GM04504 (cell line): Measurements from ENCODE around the gene NOC2L.
"Not testable (repeated sequence)": the region's sequence is repeated elsewhere in the genome, so short reads cannot be mapped to it uniquely, and the experiment has no call there.

Source experiments
- DNase-seq: peaks from one replicate; pipeline ENCODE4 v3.0.0-alpha.2; 2012; ENCODE audit warnings: low read depth

NOC2L gene

DNA sequence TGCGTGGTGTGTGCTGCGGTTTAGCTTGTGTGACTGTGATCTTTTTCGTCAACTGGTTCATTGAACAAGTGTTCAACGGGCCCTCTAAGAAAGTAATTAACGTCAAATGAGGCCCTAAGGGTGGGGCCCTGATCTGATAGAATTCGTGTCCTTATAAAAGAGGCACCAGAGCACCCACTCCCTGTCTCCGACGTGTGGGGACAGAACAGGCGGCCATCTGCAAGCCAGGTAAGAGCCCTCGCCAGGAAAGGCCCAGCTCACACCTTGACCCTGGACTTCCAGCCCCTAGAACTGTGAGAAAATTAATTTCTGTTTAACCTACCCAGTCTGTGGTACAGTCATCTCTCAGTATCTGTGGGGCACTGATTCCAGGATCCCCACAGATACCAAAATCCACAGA lies 55.8 kb downstream of the NOC2L start:
- DNase-seq = no peak

DNA sequence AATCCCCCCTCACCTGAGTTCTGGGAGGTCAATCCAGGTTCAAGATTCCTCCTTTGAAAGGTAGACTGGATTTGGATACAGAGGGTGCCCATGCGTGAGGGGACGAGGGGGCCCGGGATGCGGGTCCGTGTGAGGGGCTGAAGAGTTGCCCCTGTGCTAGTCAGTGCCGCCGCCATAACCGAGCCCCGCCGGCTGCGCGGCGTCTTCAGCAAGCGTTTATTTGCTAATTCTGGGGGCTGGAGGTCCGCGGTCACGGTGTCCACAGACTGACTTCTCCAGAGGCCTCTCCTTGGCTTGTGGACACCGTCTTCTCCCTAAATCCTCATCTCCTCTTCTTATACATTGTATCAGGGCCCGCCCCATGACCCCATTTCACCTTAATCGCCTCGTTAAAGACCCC lies 56.3 kb downstream of the NOC2L start:
- DNase-seq = no peak

DNA sequence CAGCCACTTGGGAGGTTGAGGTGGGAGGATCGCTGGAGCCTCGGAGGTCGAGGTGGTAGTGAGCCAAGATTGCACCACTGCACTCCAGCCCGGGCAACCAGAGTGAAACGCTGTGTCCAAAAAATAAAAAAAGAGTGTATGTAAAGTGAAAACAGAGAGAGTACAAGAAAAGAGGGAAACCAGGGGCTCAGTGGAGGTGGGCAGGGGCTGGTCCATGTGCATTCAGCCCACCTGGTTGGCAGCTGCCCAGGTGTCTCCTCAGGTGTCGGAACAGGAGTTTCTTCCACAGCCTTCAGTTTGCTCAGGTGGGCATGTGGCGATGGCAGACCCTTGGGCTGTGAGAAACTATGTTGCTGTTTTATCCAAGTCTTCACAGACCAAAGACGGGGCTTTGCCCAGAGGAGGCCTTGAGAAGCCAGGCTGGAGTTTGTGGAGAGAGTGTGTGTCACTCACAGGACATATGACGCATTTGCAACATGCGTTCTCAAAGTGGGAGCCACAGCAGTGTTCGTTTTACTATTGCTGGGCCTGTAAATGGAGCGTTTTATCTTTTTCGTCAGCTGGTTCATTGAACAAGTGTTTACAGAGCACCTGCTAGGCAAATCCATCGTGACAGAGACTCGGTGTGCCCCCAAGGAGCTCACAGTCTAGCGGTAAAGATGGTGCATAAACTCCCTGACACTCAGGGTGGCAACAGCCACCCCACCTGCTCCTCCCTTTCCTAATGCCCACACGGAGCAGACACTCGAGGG lies 57.8 kb downstream of the NOC2L start:
- no peak for DNase-seq

DNA sequence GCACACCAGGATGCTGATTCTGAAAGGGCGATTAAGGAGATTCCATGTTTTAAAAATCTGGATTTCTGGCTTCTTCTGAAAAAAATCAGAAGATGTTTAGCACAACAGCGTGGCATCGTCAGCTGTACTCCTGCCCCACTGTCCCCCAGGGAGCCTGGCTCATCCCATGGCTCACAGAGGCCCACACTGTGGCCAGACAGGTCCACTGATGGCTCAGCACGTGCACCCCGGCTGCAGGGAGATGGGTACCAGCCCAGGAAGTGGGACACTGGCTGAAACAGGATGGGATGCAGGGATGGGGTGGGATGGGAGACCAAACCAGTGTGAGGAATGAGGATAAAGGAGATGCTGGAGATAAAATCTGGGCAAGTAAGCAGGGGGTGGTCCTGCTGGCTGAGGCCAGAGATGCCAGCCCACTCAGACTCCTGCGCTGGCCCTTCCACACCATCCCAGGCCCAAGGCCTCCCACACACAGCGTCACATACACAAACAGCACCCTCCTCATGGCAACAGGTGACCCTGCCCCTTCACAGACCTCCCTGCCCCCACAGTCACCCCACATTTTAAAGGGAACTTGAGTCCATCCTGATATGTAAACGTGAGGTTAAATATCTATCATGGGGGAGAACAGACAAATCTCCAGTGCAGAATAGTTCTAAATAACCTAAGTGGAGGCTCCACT lies 59.3 kb downstream of the NOC2L start:
- DNase-seq = no peak

DNA sequence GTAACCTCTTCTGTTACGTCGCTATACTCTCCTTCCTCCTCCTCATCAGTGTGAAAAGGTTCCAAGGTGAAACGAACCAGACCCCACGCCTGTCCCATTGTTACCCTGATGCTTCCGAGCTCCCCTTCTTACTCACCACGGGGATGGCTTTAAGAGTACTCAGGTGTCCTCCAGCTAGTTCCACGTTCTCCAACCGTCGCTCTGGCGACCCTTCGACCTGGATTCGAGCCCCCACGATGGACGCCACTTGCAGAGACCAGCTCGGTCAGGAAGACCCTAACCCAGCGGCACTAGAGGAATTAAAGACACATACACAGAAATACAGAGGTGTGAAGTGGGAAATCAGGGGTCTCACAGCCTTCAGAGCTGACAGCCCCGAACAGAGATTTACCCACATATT lies 61.1 kb downstream of the NOC2L start:
- DNase-seq = not testable (repeated sequence)

DNA sequence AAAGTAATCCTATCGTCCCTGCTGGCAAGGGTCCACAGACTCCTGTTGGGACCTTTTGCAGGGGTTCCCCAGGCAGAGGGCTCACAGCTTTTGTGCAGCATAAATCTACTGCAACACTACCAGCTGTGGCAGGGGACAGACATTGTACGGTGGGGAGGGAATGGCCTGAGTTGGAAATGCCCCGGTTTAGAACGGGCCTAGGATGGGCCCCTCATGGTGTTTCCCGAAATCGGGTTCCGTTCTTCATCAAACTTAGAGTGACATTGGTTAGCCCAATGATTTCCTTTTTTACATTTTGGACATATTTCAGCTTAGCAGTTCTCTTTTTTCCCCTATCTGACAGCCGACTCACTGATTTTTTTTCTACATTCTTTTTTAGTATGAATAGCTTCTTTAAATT lies 61.8 kb downstream of the NOC2L start:
- DNase-seq = no peak
